Adrenal gland (tissue), 5 donors: ENCODE data around the gene ASF1A.

ENCODE experiments used
- POLR2A ChIP-seq, 2 donors: fragments of 450-650 bp; IDR thresholded peaks; one replicate each; pipeline ENCODE4 v1.6.1; 2017; ENCODE audit warnings: antibody characterized with exemption in 2 of 2, mild to moderate bottlenecking in 2 of 2, moderate library complexity in 1 of 2
- TF ChIP-seq, protein P1 (sequence below), 6 experiments: fragments of 450-650 bp in 4 of 6; fragments of 200-600 bp in 2 of 6; sonication (generic) in 1 of 6; IDR thresholded peaks; 1 replicate in 5 of 6; 2 replicates in 1 of 6; pipeline versions ENCODE4 v1.5.1 to v1.8.0; 2016 to 2021; ENCODE audit warnings: antibody characterized with exemption in 6 of 6, mild to moderate bottlenecking in 2 of 6, moderate library complexity in 1 of 6
- donor health status: DM: no; HTN: no; CAD: no.

DNA sequence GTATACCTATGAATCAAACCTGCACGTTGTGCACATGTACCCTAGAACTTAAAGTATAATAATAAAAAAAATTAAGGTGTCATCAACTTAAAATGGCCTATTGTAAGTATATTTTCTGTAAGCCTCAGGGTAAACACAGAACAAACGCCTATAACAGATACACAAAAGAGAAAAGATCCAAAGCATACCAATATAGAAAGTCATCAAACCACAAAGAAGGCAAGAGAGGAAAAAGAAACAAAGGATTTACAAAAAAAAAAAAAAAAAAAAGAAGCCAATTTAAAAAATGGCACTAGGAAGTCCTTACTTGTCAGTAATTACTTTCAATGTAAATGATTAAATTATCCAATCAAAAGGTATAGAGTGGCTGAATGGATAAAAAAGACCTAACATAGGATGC, 24.6 kb upstream of the ASF1A start:
- TF ChIP-seq, protein P1, sequence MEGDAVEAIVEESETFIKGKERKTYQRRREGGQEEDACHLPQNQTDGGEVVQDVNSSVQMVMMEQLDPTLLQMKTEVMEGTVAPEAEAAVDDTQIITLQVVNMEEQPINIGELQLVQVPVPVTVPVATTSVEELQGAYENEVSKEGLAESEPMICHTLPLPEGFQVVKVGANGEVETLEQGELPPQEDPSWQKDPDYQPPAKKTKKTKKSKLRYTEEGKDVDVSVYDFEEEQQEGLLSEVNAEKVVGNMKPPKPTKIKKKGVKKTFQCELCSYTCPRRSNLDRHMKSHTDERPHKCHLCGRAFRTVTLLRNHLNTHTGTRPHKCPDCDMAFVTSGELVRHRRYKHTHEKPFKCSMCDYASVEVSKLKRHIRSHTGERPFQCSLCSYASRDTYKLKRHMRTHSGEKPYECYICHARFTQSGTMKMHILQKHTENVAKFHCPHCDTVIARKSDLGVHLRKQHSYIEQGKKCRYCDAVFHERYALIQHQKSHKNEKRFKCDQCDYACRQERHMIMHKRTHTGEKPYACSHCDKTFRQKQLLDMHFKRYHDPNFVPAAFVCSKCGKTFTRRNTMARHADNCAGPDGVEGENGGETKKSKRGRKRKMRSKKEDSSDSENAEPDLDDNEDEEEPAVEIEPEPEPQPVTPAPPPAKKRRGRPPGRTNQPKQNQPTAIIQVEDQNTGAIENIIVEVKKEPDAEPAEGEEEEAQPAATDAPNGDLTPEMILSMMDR (IDR thresholded peaks at IDR 0.05): no peak
- TF ChIP-seq POLR2A (IDR thresholded peaks at IDR 0.05): no peak
